OCI-LY1 (cell line): ENCODE results near the gene ZBTB7C.

Experiments
- H2AFZ ChIP-seq: fragments of 200-600 bp; sonication (generic), shearing (Covaris generic); 2 replicates; pipeline ENCODE4 v1.6.0; 2014; ENCODE audit warnings: antibody characterized with exemption, mild to moderate bottlenecking, low read length
- H3F3A ChIP-seq: fragments of 200-600 bp; sonication (generic), shearing (Covaris generic); 2 replicates; pipeline ENCODE4 v1.6.0; 2014; ENCODE audit warnings: mild to moderate bottlenecking, antibody characterized with exemption, low read length, moderate library complexity; ENCODE audit not compliant: insufficient read depth
- H3K27ac ChIP-seq: fragments of 200-600 bp; sonication (generic); 2 replicates; pipeline ENCODE4 v1.5.1; 2014; ENCODE audit warnings: low read length, mixed run types, mild to moderate bottlenecking, low read depth; ENCODE audit not compliant: poor library complexity, severe bottlenecking
- H3K27me3 ChIP-seq: fragments of 200-600 bp; sonication (generic); 2 replicates; pipeline ENCODE4 v1.6.0; 2014; ENCODE audit warnings: antibody characterized with exemption, mild to moderate bottlenecking, low read length, moderate library complexity; ENCODE audit not compliant: insufficient read depth
- H3K36me3 ChIP-seq: fragments of 200-600 bp; sonication (generic); 2 replicates; pipeline ENCODE4 v1.6.1; 2014; ENCODE audit warnings: mild to moderate bottlenecking, antibody characterized with exemption, low read length, moderate library complexity, mixed read lengths; ENCODE audit not compliant: insufficient read depth
- H3K4me1 ChIP-seq: fragments of 200-600 bp; sonication (generic); 2 replicates; pipeline ENCODE4 v1.5.1; 2014; ENCODE audit warnings: mild to moderate bottlenecking, low read length, moderate library complexity; ENCODE audit not compliant: insufficient read depth, severe bottlenecking
- H3K4me2 ChIP-seq: fragments of 200-600 bp; sonication (generic), shearing (Covaris generic); 2 replicates; pipeline ENCODE4 v1.6.1; 2014; ENCODE audit warnings: low read length
- H3K4me3 ChIP-seq: fragments of 200-600 bp; sonication (generic); 2 replicates; pipeline ENCODE4 v1.5.1; 2014; ENCODE audit warnings: low read length, low read depth, mild to moderate bottlenecking, mixed read lengths; ENCODE audit not compliant: poor library complexity, severe bottlenecking
- H3K79me2 ChIP-seq: fragments of 200-600 bp; shearing (Covaris generic); 2 replicates; pipeline ENCODE4 v1.6.1; 2016; ENCODE audit warnings: mixed run types, low read length, mixed read lengths; ENCODE audit not compliant: insufficient read depth
- H3K9ac ChIP-seq: fragments of 200-600 bp; sonication (generic), shearing (Covaris generic); 2 replicates; pipeline ENCODE4 v1.6.1; 2014; ENCODE audit warnings: mild to moderate bottlenecking, low read length, mixed read lengths
- H3K9me2 ChIP-seq: fragments of 200-600 bp; sonication (generic), shearing (Covaris generic); 2 replicates; pipeline ENCODE4 v1.6.1; 2014; ENCODE audit warnings: low read depth, mild to moderate bottlenecking, low read length, mixed read lengths
- H3K9me3 ChIP-seq: fragments of 200-600 bp; shearing (Covaris generic); 2 replicates; pipeline ENCODE4 v1.6.1; 2014; ENCODE audit warnings: low read length, mixed read lengths
- H4K20me1 ChIP-seq: fragments of 200-600 bp; sonication (generic), shearing (Covaris generic); 2 replicates; pipeline ENCODE4 v1.6.0; 2016; ENCODE audit warnings: mild to moderate bottlenecking, low read length; ENCODE audit not compliant: insufficient read depth
- CTCF ChIP-seq: fragments of 200-600 bp; sonication (generic), shearing (Covaris generic); IDR thresholded peaks from 2 replicates; pipeline ENCODE4 v1.5.1; 2017; ENCODE audit warnings: mild to moderate bottlenecking, antibody characterized with exemption, low read length, moderate library complexity, mixed read lengths
- EZH2 ChIP-seq: fragments of 200-600 bp; sonication (generic), shearing (Covaris generic); IDR thresholded peaks from 2 replicates; pipeline ENCODE4 v1.8.0; 2017; ENCODE audit warnings: borderline replicate concordance, mixed run types, mild to moderate bottlenecking, antibody characterized with exemption, low read length, moderate library complexity, mixed read lengths

The ZBTB7C gene

GRCh38 chr18:48109961-48110493, 299.2 kb downstream of the ZBTB7C start:
- no peaks in the 10 kb centered on the region for H3F3A ChIP-seq
- H3K4me3 ChIP-seq: no peak overlapping the region
- no peaks in the 10 kb centered on the region for H3K36me3 ChIP-seq
- H3K27me3 ChIP-seq: no peaks in the 10 kb centered on the region
- no peak overlapping the region for H3K4me2 ChIP-seq
- no peak overlapping the region for H3K27ac ChIP-seq
- TF ChIP-seq CTCF (no peak), EZH2 (no peak)
- H2AFZ ChIP-seq: no peak overlapping the region
- no peak overlapping the region for H3K9ac ChIP-seq
- no peaks in the 10 kb centered on the region for H3K9me3 ChIP-seq
- H3K4me1 ChIP-seq: no peaks in the 10 kb centered on the region
- H4K20me1 ChIP-seq: no peaks in the 10 kb centered on the region
- H3K9me2 ChIP-seq: no peaks in the 10 kb centered on the region
- no peaks in the 10 kb centered on the region for H3K79me2 ChIP-seq

- no peak overlapping the region for H3K27ac ChIP-seq
- TF ChIP-seq CTCF (no peak), EZH2 (no peak)
- no peaks in the 10 kb centered on the region for H3K79me2 ChIP-seq
- no peak overlapping the region for H2AFZ ChIP-seq
- no peak overlapping the region for H3K4me3 ChIP-seq
- no peaks in the 10 kb centered on the region for H3K9me2 ChIP-seq
- H3K27me3 ChIP-seq: no peaks in the 10 kb centered on the region
- H3K4me1 ChIP-seq: no peaks in the 10 kb centered on the region
- no peaks in the 10 kb centered on the region for H3K36me3 ChIP-seq
- H3F3A ChIP-seq: no peaks in the 10 kb centered on the region
- H3K9me3 ChIP-seq: no peaks in the 10 kb centered on the region
- no peaks in the 10 kb centered on the region for H4K20me1 ChIP-seq
- no peak overlapping the region for H3K4me2 ChIP-seq
- no peak overlapping the region for H3K9ac ChIP-seq
These were observed 301.0 kb downstream of the ZBTB7C start for GRCh38 chr18:48108136-48108535.

- H3K27ac ChIP-seq: no peak overlapping the region
- no peaks in the 10 kb centered on the region for H4K20me1 ChIP-seq
- no peaks in the 10 kb centered on the region for H3K36me3 ChIP-seq
- no peaks in the 10 kb centered on the region for H3K4me1 ChIP-seq
- no peaks in the 10 kb centered on the region for H3K9me3 ChIP-seq
- H3K9ac ChIP-seq: no peak overlapping the region
- H3K4me2 ChIP-seq: no peak overlapping the region
- H3K27me3 ChIP-seq: no peaks in the 10 kb centered on the region
- no peak overlapping the region for H3K4me3 ChIP-seq
- TF ChIP-seq CTCF: no peak
- TF ChIP-seq EZH2: no peak
- no peaks in the 10 kb centered on the region for H3F3A ChIP-seq
- no peaks in the 10 kb centered on the region for H3K79me2 ChIP-seq
- H2AFZ ChIP-seq: no peak overlapping the region
- no peaks in the 10 kb centered on the region for H3K9me2 ChIP-seq
These were observed 302.0 kb downstream of the ZBTB7C start for GRCh38 chr18:48106976-48107781.
